GM11168 (cell line): ENCODE data around the gene PTH1R.
"Not testable (repeated sequence)": the region's sequence is repeated elsewhere in the genome, so short reads cannot be mapped to it uniquely, and the experiment has no call there.

Source experiments
- in situ Hi-C: fragments of 300-500 bp; cut with MboI; formaldehyde crosslinking; loops from one replicate; pipeline ENCODE4 v1.12.0; 2022; ENCODE audit warnings: low sequenced_read_pairs; ENCODE audit not compliant: unreplicated experiment

The PTH1R gene

DNA sequence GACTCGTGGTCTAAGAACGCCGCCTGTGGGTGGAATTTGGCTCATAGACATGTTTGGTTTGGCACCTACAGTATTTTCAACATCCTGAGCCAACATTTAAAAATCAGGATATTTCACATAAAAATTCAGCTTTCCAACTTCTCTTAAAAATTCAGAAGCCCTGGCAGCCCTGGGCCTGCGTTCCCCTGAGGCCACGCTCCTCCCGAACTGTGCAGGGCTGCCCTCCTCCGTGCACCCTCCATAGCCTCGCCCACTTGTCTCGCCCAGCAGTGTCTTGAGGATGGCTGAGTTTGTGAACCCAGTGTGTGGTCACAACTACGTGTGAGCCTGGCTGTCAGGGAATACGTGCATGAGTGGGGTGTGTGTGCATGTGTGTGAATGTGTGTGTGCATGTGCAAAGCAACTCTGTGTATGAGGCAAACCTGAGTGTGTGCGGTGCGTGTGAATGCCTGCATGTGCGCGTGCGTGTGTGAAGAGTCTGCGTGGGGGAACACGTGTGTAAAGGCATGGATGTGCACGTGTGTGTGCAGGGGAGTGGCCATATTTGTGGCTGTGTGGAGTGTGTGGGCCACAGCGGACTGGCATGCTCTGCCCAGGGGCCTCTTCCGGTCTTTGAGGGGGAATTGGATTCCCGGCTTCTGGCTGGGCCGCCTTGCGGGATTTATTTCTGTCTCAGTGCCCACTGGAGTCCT, 30.9 kb downstream of the PTH1R start:
- in situ Hi-C loops, result no loop called here

DNA sequence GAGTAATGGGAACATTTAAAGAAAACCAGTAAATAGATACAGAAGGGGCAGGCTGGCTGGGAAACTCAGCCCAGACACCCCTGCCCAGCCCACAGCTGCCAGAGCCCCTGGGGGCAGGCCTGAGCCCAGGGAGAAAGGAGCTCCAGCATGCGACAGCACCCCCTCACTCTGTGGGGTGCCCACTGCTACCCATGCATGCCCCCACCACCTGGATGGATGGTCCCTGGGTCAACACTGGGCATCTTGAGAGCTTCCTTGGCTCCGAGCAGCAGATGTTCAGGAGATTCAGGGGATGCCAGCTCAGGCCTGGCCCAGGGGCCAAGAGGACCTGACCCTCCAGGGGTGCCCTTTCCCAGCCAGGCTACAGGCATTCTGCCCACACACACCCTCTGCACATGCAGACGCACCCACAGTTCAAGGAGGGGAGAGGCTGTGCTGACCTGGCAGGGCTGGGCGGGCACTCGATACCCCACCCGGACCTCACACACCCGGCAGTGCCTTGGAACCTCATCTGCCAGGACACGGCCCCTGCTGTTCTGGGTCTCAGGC, 31.5 kb downstream of the PTH1R start:
- in situ Hi-C loops, result no loop called here

DNA sequence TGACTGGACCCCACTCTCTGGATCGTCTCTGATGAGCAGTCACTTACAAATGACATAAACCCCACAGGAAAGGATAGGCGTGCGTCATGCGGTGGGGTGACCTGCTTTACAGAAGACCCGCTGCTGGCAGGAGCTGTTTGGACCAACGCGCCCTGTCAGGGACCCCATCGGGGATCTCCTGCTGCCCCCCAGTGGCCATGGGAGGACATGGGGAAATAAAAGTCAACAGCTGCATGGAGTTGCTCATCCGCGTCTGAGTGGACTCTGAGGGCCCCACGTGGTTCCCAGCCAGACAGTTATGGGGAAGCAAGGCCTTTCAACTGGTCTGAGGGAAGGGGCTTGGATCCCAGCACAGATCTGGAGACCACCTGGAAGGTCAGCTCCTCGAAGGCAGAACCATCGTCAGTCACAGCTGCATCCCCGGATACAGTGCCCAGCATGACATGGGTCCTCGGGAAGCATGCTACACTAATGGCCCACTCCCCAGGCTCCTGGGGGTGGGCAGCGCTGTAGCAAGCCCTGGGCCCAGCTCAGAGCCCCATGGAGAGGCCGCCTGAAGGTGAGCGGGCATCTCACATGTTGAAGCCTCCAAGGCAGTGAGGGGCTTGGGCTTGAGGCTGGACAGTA, 32.1 kb downstream of the PTH1R start:
- in situ Hi-C loops, result no loop called here

DNA sequence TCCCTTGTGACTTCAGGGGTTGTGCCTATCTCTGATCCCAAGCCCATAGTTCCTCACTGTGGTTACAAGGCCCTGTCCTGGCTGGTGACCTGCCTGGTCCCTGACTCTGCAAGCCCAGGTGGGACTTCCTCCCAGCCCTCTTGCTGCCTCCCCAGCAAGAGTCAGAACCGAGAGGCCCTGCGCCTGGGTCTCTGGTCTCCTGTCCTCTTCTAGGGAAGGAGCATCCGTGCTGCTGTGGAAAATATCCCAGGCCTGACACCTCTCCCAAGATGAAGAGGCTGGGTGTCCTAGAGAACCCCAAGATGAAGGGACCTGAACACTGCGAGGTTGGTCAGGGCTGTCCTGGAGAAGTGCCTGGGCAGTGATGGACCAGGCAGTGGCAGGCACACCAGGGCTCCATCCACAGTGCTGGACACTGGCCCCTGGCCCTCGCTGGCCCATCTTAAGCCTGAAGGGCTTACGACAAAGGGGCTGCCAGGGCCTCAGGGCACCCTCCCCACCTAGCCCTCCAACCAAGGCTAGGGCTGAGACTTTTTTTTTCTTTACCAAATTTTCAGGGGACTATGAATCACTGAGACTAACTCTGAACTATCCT, 32.7 kb downstream of the PTH1R start:
- in situ Hi-C loops, result no loop called here

DNA sequence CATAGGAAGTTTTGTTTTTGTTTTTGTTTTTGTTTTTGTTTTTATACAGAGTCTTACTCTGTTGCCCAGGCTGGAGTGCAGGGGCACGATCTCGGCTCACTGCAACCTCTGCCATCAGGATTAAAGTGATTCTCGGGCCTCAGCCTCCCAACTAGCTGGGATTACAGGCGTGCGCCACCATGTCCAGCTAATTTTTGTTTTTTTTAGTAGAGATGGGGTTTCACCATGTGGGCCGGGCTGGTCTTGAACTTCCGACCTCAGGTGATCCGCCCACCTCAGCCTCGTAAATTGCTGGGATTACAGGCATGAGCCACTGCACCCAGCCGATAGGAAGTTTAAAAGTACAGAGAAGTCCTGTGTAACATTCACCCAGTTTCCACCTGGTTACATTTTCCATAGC, 33.4 kb downstream of the PTH1R start:
- in situ Hi-C loops, result not testable (repeated sequence)

DNA sequence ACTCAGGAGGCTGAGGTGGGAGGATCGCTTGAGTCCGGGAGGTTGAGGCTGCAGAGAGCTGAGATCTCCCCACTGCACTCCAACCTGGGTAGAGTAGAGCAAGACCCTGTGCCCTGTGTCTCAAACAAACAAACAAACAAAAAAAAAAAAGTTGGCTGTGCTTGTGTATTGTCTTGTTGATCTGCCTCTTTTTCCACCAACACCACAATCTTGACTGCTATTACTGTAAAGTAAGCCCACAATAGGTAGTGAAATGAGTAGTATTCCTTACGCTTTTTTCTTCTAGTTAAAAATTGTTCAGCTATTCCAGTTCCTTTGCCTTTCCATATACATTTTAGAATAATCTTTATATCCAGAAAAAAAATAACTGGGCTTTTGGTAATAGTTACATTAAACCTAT, 35.5 kb downstream of the PTH1R start:
- in situ Hi-C loops, result no loop called here

DNA sequence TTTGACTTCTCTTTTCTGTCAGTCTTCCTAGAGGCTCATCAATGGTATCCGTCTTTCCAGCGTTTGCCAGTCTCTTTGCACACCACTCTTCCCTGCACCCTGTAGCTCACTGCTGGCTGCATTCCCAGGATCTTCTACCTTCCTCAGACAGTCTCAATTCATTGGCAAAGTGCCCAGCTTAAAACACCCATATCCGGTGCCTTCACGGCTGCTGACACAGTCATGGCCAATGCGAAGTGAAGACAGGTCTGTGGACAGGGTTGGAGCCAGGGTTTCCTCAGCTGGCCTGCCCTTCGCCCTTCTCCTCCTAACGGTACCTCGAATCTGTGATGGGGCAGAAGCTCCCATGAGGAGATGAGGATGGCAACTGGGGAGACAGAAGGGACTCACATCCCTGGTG, 36.1 kb downstream of the PTH1R start:
- in situ Hi-C loops, result no loop called here

DNA sequence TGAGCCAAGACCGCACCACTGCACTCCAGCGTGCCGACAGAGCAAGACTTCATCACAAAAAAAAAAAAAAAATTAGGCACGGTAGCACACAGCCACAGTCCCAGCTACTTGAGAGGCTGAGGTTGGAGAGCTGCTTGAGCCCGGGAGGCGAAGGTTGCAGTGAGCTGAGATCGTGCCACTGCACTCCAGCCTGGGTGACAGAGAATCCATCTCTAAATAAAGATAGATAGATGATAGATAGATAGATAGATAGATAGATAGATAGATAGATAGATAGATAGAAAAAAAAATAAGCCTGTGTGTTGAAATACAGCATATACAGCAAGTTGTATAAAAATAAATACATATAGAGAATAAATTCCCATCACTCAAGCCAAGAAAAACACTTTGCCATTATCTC, 37.3 kb downstream of the PTH1R start:
- in situ Hi-C loops, result no loop called here

DNA sequence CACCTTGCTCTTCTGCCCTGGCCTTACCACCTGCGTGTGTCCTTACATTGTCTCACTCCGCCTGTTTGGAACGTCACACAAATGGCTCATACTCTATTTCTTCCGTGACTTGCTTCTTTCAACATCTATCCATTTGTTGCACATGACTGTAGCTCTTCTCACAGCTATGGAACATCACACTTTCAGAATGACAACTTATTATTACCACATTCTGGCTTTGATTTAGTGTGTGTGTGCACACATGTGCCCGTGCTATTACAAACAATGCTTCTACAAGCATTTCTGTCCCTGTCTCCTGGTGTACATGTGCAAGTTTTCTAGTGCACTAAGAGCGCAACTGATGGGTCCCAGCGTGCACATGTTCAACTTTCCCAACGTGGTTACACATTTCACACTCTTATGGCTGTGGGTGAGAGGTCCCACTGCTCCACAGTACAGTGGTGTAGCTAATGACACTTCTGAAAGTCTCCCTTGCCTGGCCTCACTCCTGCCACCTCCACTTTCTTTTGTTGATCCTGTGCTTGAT, 37.8 kb downstream of the PTH1R start:
- in situ Hi-C loops, result no loop called here

DNA sequence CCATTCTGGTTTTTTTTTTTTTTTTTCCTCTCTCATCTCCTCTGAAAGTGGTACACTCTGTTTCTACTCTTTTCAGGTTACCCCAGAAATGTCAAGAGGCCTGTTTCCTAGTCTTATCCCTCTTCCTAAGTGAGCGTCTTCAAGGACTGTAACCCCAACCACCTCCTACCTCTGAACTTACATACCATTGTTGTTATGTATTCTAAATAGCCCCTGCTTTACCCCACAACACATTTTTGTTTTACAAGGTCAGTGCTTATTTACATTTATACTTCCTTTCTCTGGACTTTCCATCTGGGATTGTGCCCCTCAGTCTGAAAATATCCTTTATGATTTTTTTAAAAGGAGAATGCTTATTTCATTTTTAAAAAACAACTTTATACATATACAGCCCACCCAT, 38.8 kb downstream of the PTH1R start:
- in situ Hi-C loops, result no loop called here

DNA sequence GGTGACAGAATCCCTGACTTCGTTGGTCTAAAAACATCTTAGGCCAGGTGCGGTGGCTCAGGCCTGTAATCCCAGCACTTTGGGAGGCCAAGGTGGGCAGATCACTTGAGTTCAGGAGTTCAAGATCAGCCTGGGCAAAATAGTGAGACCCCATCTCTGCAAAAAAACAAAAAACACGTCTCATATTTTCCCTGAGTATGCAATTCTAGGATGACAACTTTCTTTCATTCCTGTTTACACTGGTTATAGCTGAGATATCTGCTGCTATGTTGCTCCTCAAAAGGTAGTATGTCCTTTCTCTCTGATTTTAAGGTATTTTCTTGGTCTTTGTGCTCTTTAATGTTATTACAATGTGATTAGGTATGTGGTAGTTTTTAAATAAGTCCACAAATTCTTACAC, 39.3 kb downstream of the PTH1R start:
- in situ Hi-C loops, result no loop called here

DNA sequence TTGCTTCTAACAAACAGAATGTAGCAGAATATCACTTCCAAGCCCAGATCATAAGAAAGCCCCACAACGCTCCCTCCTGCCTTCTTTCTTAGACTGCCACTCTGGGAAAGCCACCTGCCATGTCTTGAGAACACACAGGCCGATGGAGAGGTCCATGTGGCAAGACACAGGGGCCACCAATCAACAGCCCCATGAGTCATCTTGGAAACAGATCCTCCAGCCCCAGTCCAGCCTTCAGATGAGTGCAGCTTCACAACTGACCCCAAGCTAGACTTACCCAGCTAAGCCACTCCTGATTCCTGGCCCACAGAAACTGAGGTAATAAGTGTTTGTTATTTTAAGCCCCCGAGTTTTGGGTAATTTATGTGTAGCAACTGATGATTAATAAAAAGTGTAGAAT, 39.7 kb downstream of the PTH1R start:
- in situ Hi-C loops, result no loop called here

DNA sequence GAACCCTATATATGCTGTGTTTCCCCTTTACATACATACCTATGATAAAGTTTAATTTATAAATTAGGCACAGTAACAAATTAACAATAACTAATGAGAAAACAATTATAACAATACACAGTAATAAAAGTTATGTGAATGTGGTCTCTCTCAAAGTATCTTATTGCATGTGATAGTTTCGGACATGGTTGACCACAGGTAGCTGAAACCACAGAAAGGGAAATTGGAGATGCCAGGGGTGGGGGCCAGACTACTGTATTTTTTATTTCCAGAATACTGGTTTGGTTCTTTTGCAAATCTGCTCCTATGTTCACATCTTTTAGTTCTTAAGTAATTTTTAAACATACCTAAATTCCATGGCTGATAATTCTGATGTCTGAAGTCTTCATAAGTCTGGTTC, 40.7 kb downstream of the PTH1R start:
- in situ Hi-C loops, result no loop called here

DNA sequence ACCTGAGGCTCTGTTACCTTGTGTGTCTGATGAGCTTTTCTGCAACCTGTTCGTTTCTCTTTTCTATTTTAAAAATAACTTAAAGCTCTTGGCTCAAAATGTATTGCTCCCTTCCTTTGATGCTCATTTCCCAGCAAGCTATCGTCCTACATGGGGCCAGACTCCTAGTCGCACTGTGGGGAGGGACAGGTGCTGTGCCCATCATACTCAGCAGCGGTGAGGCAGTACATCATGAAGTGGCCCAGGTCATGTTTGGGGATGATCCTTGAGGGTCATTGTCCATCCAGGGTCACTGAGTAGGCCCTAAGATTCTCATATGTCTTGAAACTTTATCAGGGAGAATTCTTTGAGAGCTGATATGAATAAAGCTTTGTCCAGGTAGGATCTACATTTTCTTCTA, 41.1 kb downstream of the PTH1R start:
- in situ Hi-C loops, result no loop called here

DNA sequence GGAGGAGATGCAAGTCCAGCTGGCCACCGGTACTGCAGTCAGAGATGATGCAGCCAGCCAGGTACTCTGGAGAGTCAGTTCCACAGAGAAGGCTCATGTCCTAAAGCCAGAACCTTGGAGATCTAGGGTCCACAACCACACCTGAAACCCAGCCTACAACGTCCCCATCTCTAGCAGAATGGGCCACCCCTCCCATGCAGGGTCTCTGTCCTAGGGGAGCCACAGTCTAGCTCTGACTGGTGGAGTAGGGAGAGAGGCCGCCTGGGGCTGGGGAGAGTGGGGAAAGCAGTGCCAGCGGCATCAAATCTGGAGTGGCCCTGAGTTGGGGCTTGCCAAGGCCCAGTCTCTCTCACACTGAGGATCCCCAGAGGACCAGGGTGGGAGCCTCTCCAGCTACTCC, 43.5 kb downstream of the PTH1R start:
- in situ Hi-C loops, result no loop called here

DNA sequence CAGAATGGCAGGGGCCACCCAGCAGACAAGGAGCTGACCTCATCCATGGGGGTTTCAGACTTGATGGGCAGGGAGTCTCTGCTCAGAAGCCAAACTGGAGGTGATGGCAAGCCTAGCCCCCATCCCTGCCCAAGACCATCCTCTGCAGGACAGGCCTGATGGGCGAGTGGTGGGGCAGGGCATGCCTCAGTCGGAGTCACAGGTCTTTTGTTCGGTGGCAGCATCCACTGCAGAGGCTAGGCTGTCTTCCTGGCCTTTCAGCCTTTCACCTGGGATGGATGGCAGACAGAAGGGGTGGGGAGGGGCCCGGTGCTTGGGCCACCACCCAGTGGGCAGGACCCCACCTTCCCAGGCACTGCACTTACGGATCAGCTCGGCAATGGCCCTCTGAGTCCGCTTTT, 44.4 kb downstream of the PTH1R start:
- in situ Hi-C loops, result no loop called here

DNA sequence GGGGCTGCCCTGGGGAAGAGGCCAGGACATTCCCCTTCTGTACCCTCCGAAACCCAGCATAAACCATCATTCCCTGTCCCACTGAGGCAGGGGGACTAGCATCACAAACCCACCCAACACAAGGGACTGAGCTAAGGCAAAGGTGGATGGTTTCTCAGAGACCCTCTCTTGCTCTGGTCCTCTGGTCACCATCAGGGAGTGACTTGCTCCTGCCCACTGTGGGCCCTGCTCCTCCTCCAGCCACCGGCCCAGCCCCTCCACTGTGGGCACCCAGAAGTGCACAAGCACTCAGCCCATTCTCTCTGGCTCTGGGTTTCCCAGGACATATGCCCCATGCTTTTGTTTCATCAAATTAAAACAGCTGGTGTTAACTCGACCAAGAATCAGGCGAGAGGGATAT, 44.9 kb downstream of the PTH1R start:
- in situ Hi-C loops, result no loop called here

DNA sequence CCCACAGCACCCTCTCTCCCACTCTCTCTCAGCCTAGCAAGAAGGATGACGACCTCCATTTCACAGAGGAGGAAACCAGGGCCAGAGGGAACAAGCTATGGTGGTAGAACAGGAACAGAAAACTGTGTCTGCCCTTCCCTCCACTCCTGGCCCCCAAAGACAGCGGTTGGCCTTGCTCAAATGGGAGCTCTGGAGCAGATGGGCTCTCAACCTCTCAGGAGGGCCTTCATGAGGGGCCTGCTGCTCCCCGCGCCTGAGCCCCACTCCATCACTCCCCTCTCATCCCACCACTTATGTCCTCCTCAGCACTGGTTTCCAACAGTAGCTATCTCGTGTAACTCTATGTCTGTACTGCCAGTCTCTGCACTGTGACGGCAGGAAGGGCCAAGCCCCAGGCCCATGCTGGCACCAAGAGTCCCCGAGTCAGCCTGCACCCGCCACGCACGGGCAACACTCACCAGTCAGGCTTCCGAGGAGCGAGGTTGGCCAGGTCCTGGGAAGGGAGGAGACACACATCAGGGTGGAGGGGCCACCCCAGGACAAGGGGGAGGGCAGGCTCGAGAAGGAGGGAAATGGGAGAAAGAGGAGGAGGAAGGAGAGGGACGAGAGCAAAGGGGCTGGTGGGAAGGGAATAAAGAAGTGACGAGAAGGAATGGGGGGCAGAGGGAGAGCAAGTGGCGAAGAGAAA, 45.5 kb downstream of the PTH1R start:
- in situ Hi-C loops, result no loop called here

DNA sequence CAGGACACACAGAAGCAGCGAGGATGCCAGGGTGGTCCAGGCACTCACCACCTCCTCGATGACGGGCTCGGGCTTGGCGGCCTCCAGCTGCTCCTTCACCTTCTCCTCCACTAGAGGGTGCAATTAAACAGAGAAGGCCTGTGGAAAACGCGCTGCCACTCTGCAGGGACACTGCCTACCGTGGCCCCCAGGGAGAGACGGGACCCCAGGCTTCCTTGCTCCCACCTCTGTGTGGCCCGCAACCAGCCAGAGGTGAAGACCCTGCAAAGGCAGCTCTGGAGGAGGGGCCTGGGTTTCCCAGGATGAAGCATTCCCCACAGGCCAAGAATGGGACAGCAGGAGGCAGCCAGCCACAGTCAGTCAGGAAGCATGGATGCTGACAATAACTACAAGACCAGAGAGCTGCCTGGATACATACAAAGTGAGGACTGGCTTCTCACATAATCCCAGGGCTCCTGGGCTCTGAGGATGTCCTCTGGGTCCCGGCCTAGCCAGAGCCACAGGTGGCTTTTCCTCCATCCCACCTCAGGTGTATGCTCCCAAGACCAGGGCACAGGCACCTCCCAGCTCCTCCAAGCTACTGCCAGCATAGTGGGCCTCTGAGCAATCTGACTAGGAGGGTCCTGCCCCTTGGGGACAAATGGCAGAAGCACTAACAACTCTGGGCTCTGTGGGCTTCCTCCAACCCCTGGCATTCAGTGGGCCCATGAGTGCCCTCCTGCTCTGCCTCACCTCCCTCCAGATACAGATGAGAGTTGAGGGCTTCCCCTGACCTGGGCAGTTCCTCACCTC, 46.2 kb downstream of the PTH1R start:
- in situ Hi-C loops, result no loop called here

DNA sequence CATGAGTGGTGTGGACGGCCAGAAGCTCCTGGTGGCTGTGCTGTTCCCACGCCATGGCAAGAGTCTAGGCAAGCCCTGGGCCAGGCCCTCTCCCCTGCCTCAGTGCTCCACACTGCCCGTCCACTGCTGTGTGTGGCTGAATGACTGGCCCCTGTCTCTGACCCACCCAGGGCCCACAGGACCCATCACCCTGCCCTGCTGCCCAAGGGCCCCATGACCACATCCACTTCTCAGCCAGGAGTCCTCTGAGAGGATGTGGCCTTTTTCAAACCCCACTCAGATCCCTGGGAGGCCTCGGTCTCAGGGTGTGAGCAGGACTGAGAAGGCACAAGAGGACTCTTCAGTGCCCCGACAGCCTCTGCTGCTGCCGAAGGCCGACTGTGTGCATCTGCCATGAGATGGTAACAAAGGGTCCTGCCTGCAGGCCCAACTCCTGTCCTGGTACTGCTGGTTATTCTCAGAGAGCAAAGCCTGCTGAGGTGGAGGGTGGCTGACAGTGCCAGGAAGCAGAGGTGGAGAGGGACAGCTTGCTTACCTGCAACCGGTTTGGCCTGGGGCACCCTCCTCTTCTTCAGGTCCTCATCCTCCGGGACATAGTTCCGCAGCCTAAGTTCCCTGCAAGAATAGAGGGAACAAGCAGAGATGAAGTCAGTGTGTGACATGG, 47.5 kb downstream of the PTH1R start:
- in situ Hi-C loops, result no loop called here
